Calu3 (cell line): ENCODE data around the gene MGAM2. TPM values are rescaled to one million over a fixed set of nuclear protein-coding genes. Genes with fewer than 3 reads are reported as not detected.

Experiments used
- BruUV-seq: library from RNA; stranded (reverse); fragments of 400-500 nt; replicated peaks from 2 replicates; lab custom pipeline; 2021; lab: Mats Ljungman, UMichigan
- CTCF ChIA-PET: fragments of 300-600 bp; sonication (Branson Sonifier 250); formaldehyde crosslinking; loops from one replicate; lab custom pipeline; 2022; ENCODE audit warnings: antibody characterized with exemption; lab: Charles Lee
- DNase-seq: peaks from one replicate; pipeline ENCODE4 v3.0.0; 2022
- H3K27ac Mint-ChIP-seq: one replicate; pipeline ENCODE4 v1.8.0; 2022; ENCODE audit warnings: mixed read lengths; ENCODE audit not compliant: unreplicated experiment
- H3K27me3 Mint-ChIP-seq: one replicate; pipeline ENCODE4 v1.8.0; 2022; ENCODE audit warnings: mixed read lengths; ENCODE audit not compliant: unreplicated experiment
- H3K36me3 Mint-ChIP-seq: one replicate; pipeline ENCODE4 v1.8.0; 2022; ENCODE audit warnings: mild to moderate bottlenecking, moderate library complexity, mixed read lengths; ENCODE audit not compliant: insufficient read depth, unreplicated experiment
- H3K4me1 Mint-ChIP-seq: one replicate; pipeline ENCODE4 v1.8.0; 2022; ENCODE audit warnings: mild to moderate bottlenecking, low read depth, mixed read lengths; ENCODE audit not compliant: unreplicated experiment
- H3K4me3 Mint-ChIP-seq: one replicate; pipeline ENCODE4 v1.8.0; 2022; ENCODE audit warnings: mild to moderate bottlenecking, low read depth, moderate library complexity, mixed read lengths; ENCODE audit not compliant: unreplicated experiment
- H3K9me3 Mint-ChIP-seq: one replicate; pipeline ENCODE4 v1.8.0; 2022; ENCODE audit warnings: low read depth, mixed read lengths; ENCODE audit not compliant: unreplicated experiment
- intact Hi-C: fragments of 100-400 bp; cut with micrococcal nuclease; formaldehyde crosslinking; loops from one replicate; pipeline ENCODE4 v1.10.0; 2022; ENCODE audit not compliant: unreplicated experiment
- total RNA-seq: library from RNA; stranded (reverse); gene quantifications from 2 replicates; pipeline ENCODE4 v1.2.3, GENCODE V29; 2022
- TF ChIP-seq, protein P1 (sequence below): fragments of 200-600 bp; IDR thresholded peaks from one replicate; pipeline ENCODE4 v1.8.0; 2022; ENCODE audit warnings: antibody characterized with exemption; ENCODE audit not compliant: unreplicated experiment

Gene MGAM2
- total RNA-seq, 1 experiment from 2014 or later = 124 TPM

DNA sequence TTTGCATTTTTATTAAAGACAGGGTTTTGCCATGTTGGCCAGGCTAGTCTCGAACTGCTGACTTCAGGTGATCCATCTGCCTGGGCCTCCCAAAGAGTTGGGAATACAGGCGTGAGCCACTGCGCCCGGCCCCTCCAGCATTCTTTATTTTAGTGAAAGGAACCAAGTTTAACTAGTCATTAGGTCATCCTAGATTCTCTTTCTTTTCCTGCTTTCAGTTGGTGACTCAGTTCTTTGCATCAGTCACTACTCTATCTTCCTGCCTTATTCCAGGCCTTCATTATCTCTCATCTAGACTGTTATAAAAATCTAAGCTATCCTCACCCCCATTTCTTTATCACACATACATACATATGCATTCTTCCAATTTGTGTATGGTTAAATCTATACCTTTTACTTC lies 82.7 kb downstream of the MGAM2 start:
- peaks cover 11% of the 10 kb centered on the region for H3K4me1 Mint-ChIP-seq
- H3K4me3 Mint-ChIP-seq = no peak overlapping the region
- TF ChIP-seq, protein P1, sequence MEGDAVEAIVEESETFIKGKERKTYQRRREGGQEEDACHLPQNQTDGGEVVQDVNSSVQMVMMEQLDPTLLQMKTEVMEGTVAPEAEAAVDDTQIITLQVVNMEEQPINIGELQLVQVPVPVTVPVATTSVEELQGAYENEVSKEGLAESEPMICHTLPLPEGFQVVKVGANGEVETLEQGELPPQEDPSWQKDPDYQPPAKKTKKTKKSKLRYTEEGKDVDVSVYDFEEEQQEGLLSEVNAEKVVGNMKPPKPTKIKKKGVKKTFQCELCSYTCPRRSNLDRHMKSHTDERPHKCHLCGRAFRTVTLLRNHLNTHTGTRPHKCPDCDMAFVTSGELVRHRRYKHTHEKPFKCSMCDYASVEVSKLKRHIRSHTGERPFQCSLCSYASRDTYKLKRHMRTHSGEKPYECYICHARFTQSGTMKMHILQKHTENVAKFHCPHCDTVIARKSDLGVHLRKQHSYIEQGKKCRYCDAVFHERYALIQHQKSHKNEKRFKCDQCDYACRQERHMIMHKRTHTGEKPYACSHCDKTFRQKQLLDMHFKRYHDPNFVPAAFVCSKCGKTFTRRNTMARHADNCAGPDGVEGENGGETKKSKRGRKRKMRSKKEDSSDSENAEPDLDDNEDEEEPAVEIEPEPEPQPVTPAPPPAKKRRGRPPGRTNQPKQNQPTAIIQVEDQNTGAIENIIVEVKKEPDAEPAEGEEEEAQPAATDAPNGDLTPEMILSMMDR = no peak
- intact Hi-C loops = no loop called here
- CTCF ChIA-PET = interaction anchor here (0.7 kb wide), 1 partner anchor 407 kb away, joined by 4 read pairs; no protein-coding TSS in a partner anchor
- H3K9me3 Mint-ChIP-seq = no peaks in the 10 kb centered on the region
- DNase-seq = no peak
- peaks cover 41% of the 10 kb centered on the region for H3K36me3 Mint-ChIP-seq
- H3K27me3 Mint-ChIP-seq = no peaks in the 10 kb centered on the region
- BruUV-seq = no TSS peak
- no peak overlapping the region for H3K27ac Mint-ChIP-seq

GRCh38 chr7:142196066-142196840 lies 84.7 kb downstream of the MGAM2 start:
- intact Hi-C loops = no loop called here
- CTCF ChIA-PET = no interaction called here
- Mint-ChIP-seq H3K27ac (peak overlapping the region; percentile 28), H3K27me3 (no peaks in the 10 kb centered on the region), H3K4me3 (no peak overlapping the region), H3K36me3 (peaks cover 46% of the 10 kb centered on the region), H3K4me1 (peaks cover 11% of the 10 kb centered on the region), H3K9me3 (no peaks in the 10 kb centered on the region)
- BruUV-seq = no TSS peak
- no peak for DNase-seq
- TF ChIP-seq, protein P1 = no peak

- DNase-seq = no peak
- Mint-ChIP-seq H3K4me3 (no peak overlapping the region), H3K36me3 (peaks cover 20% of the 10 kb centered on the region), H3K27me3 (no peaks in the 10 kb centered on the region), H3K27ac (no peak overlapping the region), H3K9me3 (no peaks in the 10 kb centered on the region), H3K4me1 (no peaks in the 10 kb centered on the region)
- BruUV-seq = no TSS peak
- CTCF ChIA-PET = no interaction called here
- TF ChIP-seq, protein P1 = no peak
- intact Hi-C loops = loop anchor here (10.0 kb wide), 1 partner anchor 65 kb away; no protein-coding TSS in a partner anchor
Observed at GRCh38 chr7:142200206-142200605, 88.7 kb downstream of the MGAM2 start.

DNA sequence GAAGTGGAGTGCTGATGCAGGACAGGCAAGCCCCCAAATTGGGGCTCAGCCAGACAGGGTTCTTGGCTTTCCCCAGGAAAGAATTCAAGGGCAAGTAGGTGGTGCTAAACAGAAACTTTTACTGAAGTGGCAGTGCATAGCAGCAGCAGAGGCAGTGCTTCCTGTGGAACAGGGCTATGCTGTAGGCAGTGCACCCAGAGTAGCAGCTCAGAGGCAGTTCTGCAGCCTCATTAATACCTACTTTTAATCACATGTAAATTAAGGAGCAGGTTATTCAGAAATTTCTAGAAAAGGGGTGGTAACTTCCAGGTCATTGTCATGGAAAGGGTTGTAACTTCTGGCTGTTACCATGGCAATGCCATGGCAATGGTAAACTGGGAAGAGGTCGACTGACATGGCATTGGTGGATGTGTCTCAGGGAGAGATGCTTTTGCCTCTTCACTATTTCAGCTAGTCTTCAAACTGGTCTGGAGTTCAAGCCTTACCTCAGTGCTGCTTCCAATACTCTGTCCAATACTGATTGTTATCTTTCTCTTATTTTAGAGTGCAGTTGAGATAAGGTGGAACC lies 117.1 kb downstream of the MGAM2 start:
- intact Hi-C loops = no loop called here
- no TSS peak for BruUV-seq
- no peaks in the 10 kb centered on the region for H3K4me1 Mint-ChIP-seq
- no peaks in the 10 kb centered on the region for H3K9me3 Mint-ChIP-seq
- DNase-seq = no peak
- H3K27ac Mint-ChIP-seq = no peak overlapping the region
- CTCF ChIA-PET = no interaction called here
- no peak overlapping the region for H3K4me3 Mint-ChIP-seq
- H3K27me3 Mint-ChIP-seq = no peaks in the 10 kb centered on the region
- TF ChIP-seq, protein P1 = no peak
- H3K36me3 Mint-ChIP-seq = peaks cover 13% of the 10 kb centered on the region
